NCI-H748 (cell line): ENCODE results near the gene INHBB.
"Not testable (repeated sequence)": the region's sequence is repeated elsewhere in the genome, so short reads cannot be mapped to it uniquely, and the experiment has no call there.

ENCODE experiments used
- DNase-seq: peaks from one replicate; lab custom pipeline; 2025; ENCODE audit not compliant: unreplicated experiment; lab: John Stamatoyannopoulos, UW

Gene INHBB

GRCh38 chr2:120346026-120346666, at the start of gene INHBB:
Gene INHBB, plus strand, starts transcription at chr2:120346136. Its CDS starts 53 bp downstream, at chr2:120346189.
- DNase-seq, result peak; percentile 59

- DNase-seq, result no peak
Observed at GRCh38 chr2:120298173-120298835, 47.6 kb upstream of the INHBB start.

- DNase-seq, result no peak
Observed at GRCh38 chr2:120299004-120299403, 46.9 kb upstream of the INHBB start.

GRCh38 chr2:120299561-120299960, 46.4 kb upstream of the INHBB start:
- no peak for DNase-seq

- DNase-seq, result no peak
Observed at GRCh38 chr2:120300385-120300784, 45.6 kb upstream of the INHBB start.

- DNase-seq, result no peak
Observed at GRCh38 chr2:120301284-120301683, 44.7 kb upstream of the INHBB start.

GRCh38 chr2:120302301-120302700, 43.6 kb upstream of the INHBB start:
- DNase-seq, result no peak

GRCh38 chr2:120303177-120303576, 42.8 kb upstream of the INHBB start:
- no peak for DNase-seq

- DNase-seq, result peak; percentile 24
Observed at GRCh38 chr2:120305296-120305695, 40.6 kb upstream of the INHBB start.

GRCh38 chr2:120305937-120306490, 39.9 kb upstream of the INHBB start:
- no peak for DNase-seq

GRCh38 chr2:120307482-120307881, 38.5 kb upstream of the INHBB start:
- no peak for DNase-seq

- no peak for DNase-seq
Observed at GRCh38 chr2:120308038-120308910, 37.7 kb upstream of the INHBB start.

GRCh38 chr2:120310136-120310535, 35.8 kb upstream of the INHBB start:
- peak; percentile 46 for DNase-seq

GRCh38 chr2:120310841-120311240, 35.1 kb upstream of the INHBB start:
- DNase-seq, result not testable (repeated sequence)

GRCh38 chr2:120312076-120312475, 33.9 kb upstream of the INHBB start:
- no peak for DNase-seq

- peak; percentile 82 for DNase-seq
Observed at GRCh38 chr2:120312860-120313694, 32.9 kb upstream of the INHBB start.

GRCh38 chr2:120313695-120314615, 32.0 kb upstream of the INHBB start:
- DNase-seq, result peak; percentile 56

- no peak for DNase-seq
Observed at GRCh38 chr2:120314690-120315366, 31.1 kb upstream of the INHBB start.
